GM06990 (cell line): Measurements from ENCODE around the gene CARMIL1.

Experiments used
- DNase-seq: peaks from one replicate; pipeline ENCODE4 v3.0.0-alpha.2; 2011; ENCODE audit not compliant: insufficient read length; ENCODE audit errors: extremely low read depth
- H3K27me3 ChIP-seq: replicated peaks from 2 replicates; pipeline ENCODE4 v1.6.0; 2011; ENCODE audit warnings: low read length; ENCODE audit not compliant: control insufficient read depth, insufficient read depth
- H3K36me3 ChIP-seq: 2 replicates; pipeline ENCODE4 v1.5.1; 2011; ENCODE audit warnings: low read length; ENCODE audit not compliant: control insufficient read depth, insufficient read depth
- H3K4me3 ChIP-seq: replicated peaks from 2 replicates; pipeline ENCODE4 v1.5.1; 2011; ENCODE audit warnings: low read depth, mild to moderate bottlenecking, control low read depth, low read length
- TF ChIP-seq, protein P1 (sequence below): IDR thresholded peaks from 2 replicates; pipeline ENCODE4 v1.5.1; 2011; ENCODE audit warnings: low read length, control low read depth, mild to moderate bottlenecking, inconsistent platforms; ENCODE audit not compliant: insufficient read depth, poor library complexity, severe bottlenecking

The CARMIL1 gene

GRCh38 chr6:25302677-25303128 is 23.5 kb downstream of the CARMIL1 start:
- TF ChIP-seq, protein P1, sequence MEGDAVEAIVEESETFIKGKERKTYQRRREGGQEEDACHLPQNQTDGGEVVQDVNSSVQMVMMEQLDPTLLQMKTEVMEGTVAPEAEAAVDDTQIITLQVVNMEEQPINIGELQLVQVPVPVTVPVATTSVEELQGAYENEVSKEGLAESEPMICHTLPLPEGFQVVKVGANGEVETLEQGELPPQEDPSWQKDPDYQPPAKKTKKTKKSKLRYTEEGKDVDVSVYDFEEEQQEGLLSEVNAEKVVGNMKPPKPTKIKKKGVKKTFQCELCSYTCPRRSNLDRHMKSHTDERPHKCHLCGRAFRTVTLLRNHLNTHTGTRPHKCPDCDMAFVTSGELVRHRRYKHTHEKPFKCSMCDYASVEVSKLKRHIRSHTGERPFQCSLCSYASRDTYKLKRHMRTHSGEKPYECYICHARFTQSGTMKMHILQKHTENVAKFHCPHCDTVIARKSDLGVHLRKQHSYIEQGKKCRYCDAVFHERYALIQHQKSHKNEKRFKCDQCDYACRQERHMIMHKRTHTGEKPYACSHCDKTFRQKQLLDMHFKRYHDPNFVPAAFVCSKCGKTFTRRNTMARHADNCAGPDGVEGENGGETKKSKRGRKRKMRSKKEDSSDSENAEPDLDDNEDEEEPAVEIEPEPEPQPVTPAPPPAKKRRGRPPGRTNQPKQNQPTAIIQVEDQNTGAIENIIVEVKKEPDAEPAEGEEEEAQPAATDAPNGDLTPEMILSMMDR, result no peak
- no peak for DNase-seq
- Histone ChIP-seq H3K4me3 (no peak overlapping the region), H3K27me3 (no peaks in the 10 kb centered on the region; the same call in 1 of the 2 replicates), H3K36me3 (no peaks in the 10 kb centered on the region)

GRCh38 chr6:25303254-25303653 is 24.1 kb downstream of the CARMIL1 start:
- DNase-seq, result no peak
- TF ChIP-seq, protein P1, result no peak
- no peak overlapping the region for H3K4me3 ChIP-seq
- H3K36me3 ChIP-seq, result no peaks in the 10 kb centered on the region
- H3K27me3 ChIP-seq, result no peaks in the 10 kb centered on the region; the same call in 1 of the 2 replicates

DNA sequence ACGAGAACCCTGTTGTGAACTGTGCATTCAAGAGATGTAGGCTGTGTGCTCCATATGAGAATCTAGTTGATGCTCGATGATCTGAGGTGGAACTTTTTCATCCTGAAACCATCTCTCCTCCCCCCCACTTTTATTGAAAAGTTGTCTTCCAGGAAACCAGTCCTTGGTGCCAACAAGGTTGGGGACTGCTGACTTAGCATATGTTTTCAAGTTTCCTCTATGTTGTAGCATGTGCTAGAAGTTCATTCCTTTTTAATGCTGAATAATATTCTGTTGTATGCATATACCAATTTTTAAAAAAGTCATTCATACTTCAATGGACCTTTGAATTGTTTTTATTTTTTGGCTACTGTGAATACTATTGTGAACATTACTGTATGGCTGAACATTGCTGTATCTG is 27.2 kb downstream of the CARMIL1 start:
- no peak for DNase-seq
- Histone ChIP-seq H3K36me3 (no peaks in the 10 kb centered on the region), H3K4me3 (no peak overlapping the region), H3K27me3 (no peaks in the 10 kb centered on the region; the same call in 1 of the 2 replicates)
- TF ChIP-seq, protein P1, result no peak

- DNase-seq, result no peak
- Histone ChIP-seq H3K27me3 (no peaks in the 10 kb centered on the region; the same call in 1 of the 2 replicates), H3K36me3 (no peaks in the 10 kb centered on the region), H3K4me3 (no peak overlapping the region)
- TF ChIP-seq, protein P1, result no peak
Measured at GRCh38 chr6:25307805-25308494, 28.8 kb downstream of the CARMIL1 start.

GRCh38 chr6:25309886-25310285 is 30.7 kb downstream of the CARMIL1 start:
- DNase-seq, result no peak
- TF ChIP-seq, protein P1, result no peak
- Histone ChIP-seq H3K27me3 (no peaks in the 10 kb centered on the region), H3K36me3 (no peaks in the 10 kb centered on the region), H3K4me3 (no peak overlapping the region)
